ENCODE measurements around the gene LHB. TPM values are rescaled to one million over a fixed set of nuclear protein-coding genes. Genes with fewer than 3 reads are reported as not detected.

The LHB gene
- polyA plus RNA-seq, 4 donors = 0.12 to 40.5 (median 5.2) TPM

DNA sequence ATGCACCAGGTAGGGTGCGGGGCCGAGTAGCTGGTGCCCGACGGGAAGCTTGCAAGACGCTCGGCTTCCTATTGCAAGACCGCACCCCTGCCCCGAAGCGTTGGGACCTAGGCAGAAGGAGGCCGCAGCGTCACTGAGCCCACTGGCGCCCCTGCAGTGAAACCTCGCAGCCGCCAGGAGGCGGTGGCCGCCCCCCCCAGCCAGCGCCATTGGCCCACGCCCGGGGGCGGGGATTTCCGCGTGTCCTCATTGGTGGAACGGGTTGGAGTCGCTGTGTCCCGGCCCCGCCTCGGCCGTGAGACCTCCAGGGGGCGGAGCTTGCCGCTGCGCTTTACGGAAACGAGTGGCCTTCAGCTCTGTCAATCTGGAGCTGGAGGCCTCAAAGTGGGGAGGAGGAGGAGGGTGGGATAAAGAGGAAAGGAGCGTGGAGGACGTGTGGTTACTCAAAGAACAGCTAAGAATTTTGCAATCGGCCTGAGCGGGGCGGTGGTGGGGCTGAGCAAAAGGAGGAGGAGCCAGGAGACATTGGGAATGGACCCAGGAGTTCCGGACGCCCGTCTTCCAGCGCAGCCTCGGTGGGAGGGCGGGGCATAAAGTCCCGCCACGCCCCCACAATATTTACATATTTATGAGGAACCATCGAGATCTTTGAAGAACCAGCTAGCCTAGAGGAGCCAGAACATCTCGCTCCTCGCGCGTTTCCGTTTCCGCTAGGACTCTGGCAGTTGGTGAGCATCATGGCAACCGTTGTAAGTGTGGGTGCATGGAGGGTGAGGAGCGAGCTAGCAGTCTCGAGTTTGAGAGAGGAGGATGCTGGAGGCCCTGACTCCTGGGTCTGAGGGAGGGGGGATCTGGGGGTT is 23.5 kb downstream of the LHB start, which contains the start of the genes GYS1 and RUVBL2:
TSS of gene GYS1 (minus strand) at position 135 of the 860 bp plus-strand sequence. CDS start 197 bp downstream, outside the sequence.
TSS of gene RUVBL2 (plus strand) at position 713 of the 860 bp plus-strand sequence. CDS start at position 738, 25 bp downstream.
- Histone ChIP-seq H3K27ac (ENCODE audit: low read depth in 1 of 3, low read length in 2 of 3) (peak within 1 kb of the TSS; percentile 66 to 98 (median 95)), H3K4me1 (ENCODE audit: control insufficient read depth in 3 of 3, insufficient read depth in 2 of 3, low read depth in 1 of 3, low read length in 2 of 3) (peaks cover 2 to 22% (median 7%) of the 10 kb centered on the region in 3 donors), H3K36me3 (ENCODE audit: control insufficient read depth in 3 of 3, insufficient read depth in 2 of 3, low read depth in 1 of 3, low read length in 3 of 3) (peaks cover 0 to 33% (median 4%) of the 10 kb centered on the region in 3 donors), H3K4me3 (ENCODE audit: low read depth in 1 of 3, low read length in 3 of 3) (peak within 1 kb of the TSS; percentile 58 to 94 (median 89)), H3K9me3 (ENCODE audit: control insufficient read depth in 2 of 2, insufficient read depth in 1 of 2, low read depth in 1 of 2, low read length in 1 of 2) (no peaks in the 10 kb centered on the region), H3K27me3 (ENCODE audit: control insufficient read depth in 3 of 3, insufficient read depth in 3 of 3, low read length in 3 of 3) (no peaks in the 10 kb centered on the region)
- DNase-seq (peak; percentile 99 to 100), FAIRE-seq (peak; percentile 55)
- WGBS, 3 donors = 0 to 1% (median 0%) methylated on average over 50 to 56 of the region's 56 CpGs

- FAIRE-seq (no peak), DNase-seq (peak in 1 of 2 donors; percentile 59)
- 0 to 1% (median 1%) methylated on average over 20 of the region's 20 CpGs for WGBS, 3 donors
- Histone ChIP-seq H3K4me1 (ENCODE audit: control insufficient read depth in 3 of 3, insufficient read depth in 2 of 3, low read depth in 1 of 3, low read length in 2 of 3) (peaks cover 2 to 22% (median 7%) of the 10 kb centered on the region in 3 donors), H3K9me3 (ENCODE audit: control insufficient read depth in 2 of 2, insufficient read depth in 1 of 2, low read depth in 1 of 2, low read length in 1 of 2) (no peaks in the 10 kb centered on the region), H3K27ac (ENCODE audit: low read depth in 1 of 3, low read length in 2 of 3) (peak overlapping the region; percentile 5 to 98 (median 95)), H3K4me3 (ENCODE audit: low read depth in 1 of 3, low read length in 3 of 3) (peak overlapping the region; percentile 52 to 94 (median 89)), H3K27me3 (ENCODE audit: control insufficient read depth in 3 of 3, insufficient read depth in 3 of 3, low read length in 3 of 3) (no peaks in the 10 kb centered on the region), H3K36me3 (ENCODE audit: control insufficient read depth in 3 of 3, insufficient read depth in 2 of 3, low read depth in 1 of 3, low read length in 3 of 3) (peaks cover 2 to 35% (median 4%) of the 10 kb centered on the region in 3 donors)
Observed at GRCh38 chr19:48992581-48993174, 24.2 kb downstream of the LHB start.

- no peak for FAIRE-seq
- H3K4me1 ChIP-seq (ENCODE audit: control insufficient read depth in 3 of 3, insufficient read depth in 2 of 3, low read depth in 1 of 3, low read length in 2 of 3) = peaks cover 2 to 22% (median 7%) of the 10 kb centered on the region in 3 donors
- no peaks in the 10 kb centered on the region for H3K9me3 ChIP-seq (ENCODE audit: control insufficient read depth in 2 of 2, insufficient read depth in 1 of 2, low read depth in 1 of 2, low read length in 1 of 2)
- 19 to 23% (median 22%) methylated on average over 7 to 8 of the region's 8 CpGs for WGBS, 3 donors
- DNase-seq = peak; percentile 77 to 78
- H3K27me3 ChIP-seq (ENCODE audit: control insufficient read depth in 3 of 3, insufficient read depth in 3 of 3, low read length in 3 of 3) = no peaks in the 10 kb centered on the region
- peak overlapping the region; percentile 5 to 98 (median 95) for H3K27ac ChIP-seq (ENCODE audit: low read depth in 1 of 3, low read length in 2 of 3)
- peaks cover 2 to 38% (median 4%) of the 10 kb centered on the region in 3 donors for H3K36me3 ChIP-seq (ENCODE audit: control insufficient read depth in 3 of 3, insufficient read depth in 2 of 3, low read depth in 1 of 3, low read length in 3 of 3)
- peak overlapping the region; percentile 52 to 94 (median 89) for H3K4me3 ChIP-seq (ENCODE audit: low read depth in 1 of 3, low read length in 3 of 3)
Observed at GRCh38 chr19:48991873-48992580, 24.9 kb downstream of the LHB start.

DNA sequence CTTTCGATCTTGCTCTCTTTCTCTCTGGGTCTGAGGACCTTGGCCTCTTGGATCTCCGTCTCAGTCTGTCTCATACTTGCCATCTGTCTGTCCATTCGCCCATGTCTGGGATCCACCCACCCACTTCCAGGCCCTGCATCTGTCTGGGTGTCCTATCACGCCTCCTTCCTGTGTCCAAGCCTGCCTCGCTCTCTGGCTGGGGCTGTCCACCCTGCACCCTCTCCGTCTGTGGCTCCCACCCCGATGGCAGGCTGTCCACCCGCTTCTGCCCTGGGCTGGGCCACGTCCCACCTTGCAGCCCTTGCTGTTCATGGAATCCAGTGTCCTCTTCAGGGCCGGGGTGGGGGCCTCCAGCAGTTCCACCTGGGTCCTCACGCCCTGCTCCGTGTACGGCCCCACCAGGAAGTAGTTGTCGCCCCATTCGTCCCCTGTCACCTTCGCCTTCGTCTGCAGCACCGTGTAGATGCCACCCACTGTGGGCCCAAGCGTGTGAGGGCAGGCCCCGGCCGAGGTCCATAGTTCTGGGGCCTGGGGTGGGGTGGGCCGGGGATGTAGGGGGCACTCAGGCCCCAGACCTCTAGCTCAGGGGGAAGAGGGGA is 25.8 kb downstream of the LHB start:
- H3K36me3 ChIP-seq (ENCODE audit: control insufficient read depth in 3 of 3, insufficient read depth in 2 of 3, low read depth in 1 of 3, low read length in 3 of 3) = peaks cover 2 to 46% (median 4%) of the 10 kb centered on the region in 3 donors
- H3K27me3 ChIP-seq (ENCODE audit: control insufficient read depth in 3 of 3, insufficient read depth in 3 of 3, low read length in 3 of 3) = no peaks in the 10 kb centered on the region
- no peak for DNase-seq
- WGBS, 3 donors = 81 to 88% (median 82%) methylated on average over 22 of the region's 22 CpGs
- peaks cover 2 to 22% (median 7%) of the 10 kb centered on the region in 3 donors for H3K4me1 ChIP-seq (ENCODE audit: control insufficient read depth in 3 of 3, insufficient read depth in 2 of 3, low read depth in 1 of 3, low read length in 2 of 3)
- peak overlapping the region in 1 of 3 donors; percentile 94 for H3K4me3 ChIP-seq (ENCODE audit: low read depth in 1 of 3, low read length in 3 of 3)
- peak overlapping the region in 1 of 3 donors; percentile 18 for H3K27ac ChIP-seq (ENCODE audit: low read depth in 1 of 3, low read length in 2 of 3)
- H3K9me3 ChIP-seq (ENCODE audit: control insufficient read depth in 2 of 2, insufficient read depth in 1 of 2, low read depth in 1 of 2, low read length in 1 of 2) = no peaks in the 10 kb centered on the region
- FAIRE-seq = no peak

DNA sequence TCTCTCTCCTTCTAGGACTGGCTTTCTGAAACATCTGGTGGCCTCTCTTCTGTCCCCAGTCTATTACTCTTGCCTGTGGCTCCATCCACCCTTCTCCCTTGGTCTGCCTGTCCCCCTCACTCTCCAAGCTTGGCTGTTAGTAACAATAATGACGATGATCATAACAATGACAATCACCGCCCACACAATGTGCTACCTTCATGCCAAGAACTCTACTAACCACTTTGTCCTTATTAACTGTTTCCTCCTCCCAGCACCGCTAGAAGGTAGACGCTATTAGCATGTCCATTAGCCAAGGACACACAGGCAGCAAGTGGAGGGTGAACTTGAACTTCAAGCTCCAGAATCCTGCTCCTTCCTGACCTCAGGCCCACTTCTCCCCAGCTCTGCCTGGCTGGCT is 26.5 kb downstream of the LHB start:
- H3K4me1 ChIP-seq (ENCODE audit: control insufficient read depth in 3 of 3, insufficient read depth in 2 of 3, low read depth in 1 of 3, low read length in 2 of 3) = peaks cover 2 to 22% (median 7%) of the 10 kb centered on the region in 3 donors
- no peak overlapping the region for H3K4me3 ChIP-seq (ENCODE audit: low read depth in 1 of 3, low read length in 3 of 3)
- no peaks in the 10 kb centered on the region for H3K27me3 ChIP-seq (ENCODE audit: control insufficient read depth in 3 of 3, insufficient read depth in 3 of 3, low read length in 3 of 3)
- DNase-seq = no peak
- peaks cover 2 to 53% (median 4%) of the 10 kb centered on the region in 3 donors for H3K36me3 ChIP-seq (ENCODE audit: control insufficient read depth in 3 of 3, insufficient read depth in 2 of 3, low read depth in 1 of 3, low read length in 3 of 3)
- WGBS, 3 donors = 74 to 87% (median 76%) methylated on average over 4 of the region's 4 CpGs
- no peak for FAIRE-seq
- no peak overlapping the region for H3K27ac ChIP-seq (ENCODE audit: low read depth in 1 of 3, low read length in 2 of 3)
- no peaks in the 10 kb centered on the region for H3K9me3 ChIP-seq (ENCODE audit: control insufficient read depth in 2 of 2, insufficient read depth in 1 of 2, low read depth in 1 of 2, low read length in 1 of 2)

GRCh38 chr19:48989701-48990291 is 27.1 kb downstream of the LHB start:
- FAIRE-seq (no peak), DNase-seq (no peak)
- 78 to 88% (median 88%) methylated on average over 17 of the region's 17 CpGs for WGBS, 3 donors
- Histone ChIP-seq H3K27me3 (ENCODE audit: control insufficient read depth in 3 of 3, insufficient read depth in 3 of 3, low read length in 3 of 3) (no peaks in the 10 kb centered on the region), H3K36me3 (ENCODE audit: control insufficient read depth in 3 of 3, insufficient read depth in 2 of 3, low read depth in 1 of 3, low read length in 3 of 3) (peaks cover 2 to 59% (median 4%) of the 10 kb centered on the region in 3 donors), H3K4me3 (ENCODE audit: low read depth in 1 of 3, low read length in 3 of 3) (no peak overlapping the region), H3K27ac (ENCODE audit: low read depth in 1 of 3, low read length in 2 of 3) (no peak overlapping the region), H3K9me3 (ENCODE audit: control insufficient read depth in 2 of 2, insufficient read depth in 1 of 2, low read depth in 1 of 2, low read length in 1 of 2) (no peaks in the 10 kb centered on the region), H3K4me1 (ENCODE audit: control insufficient read depth in 3 of 3, insufficient read depth in 2 of 3, low read depth in 1 of 3, low read length in 2 of 3) (peaks cover 2 to 20% (median 7%) of the 10 kb centered on the region in 3 donors)

GRCh38 chr19:48988860-48989259 is 28.0 kb downstream of the LHB start:
- Histone ChIP-seq H3K4me3 (ENCODE audit: low read depth in 1 of 3, low read length in 3 of 3) (no peak overlapping the region), H3K27me3 (ENCODE audit: control insufficient read depth in 3 of 3, insufficient read depth in 3 of 3, low read length in 3 of 3) (no peaks in the 10 kb centered on the region), H3K4me1 (ENCODE audit: control insufficient read depth in 3 of 3, insufficient read depth in 2 of 3, low read depth in 1 of 3, low read length in 2 of 3) (peaks cover 2 to 13% (median 7%) of the 10 kb centered on the region in 3 donors), H3K9me3 (ENCODE audit: control insufficient read depth in 2 of 2, insufficient read depth in 1 of 2, low read depth in 1 of 2, low read length in 1 of 2) (no peaks in the 10 kb centered on the region), H3K36me3 (ENCODE audit: control insufficient read depth in 3 of 3, insufficient read depth in 2 of 3, low read depth in 1 of 3, low read length in 3 of 3) (peaks cover 2 to 68% (median 4%) of the 10 kb centered on the region in 3 donors), H3K27ac (ENCODE audit: low read depth in 1 of 3, low read length in 2 of 3) (no peak overlapping the region)
- FAIRE-seq (no peak), DNase-seq (no peak)
- 95% methylated on average over 9 of the region's 9 CpGs for WGBS, 3 donors
